ENCODE measurements around the gene SPOCK2.
"Not testable (repeated sequence)": the region's sequence is repeated elsewhere in the genome, so short reads cannot be mapped to it uniquely, and the experiment has no call there.

Gene SPOCK2, protein sequence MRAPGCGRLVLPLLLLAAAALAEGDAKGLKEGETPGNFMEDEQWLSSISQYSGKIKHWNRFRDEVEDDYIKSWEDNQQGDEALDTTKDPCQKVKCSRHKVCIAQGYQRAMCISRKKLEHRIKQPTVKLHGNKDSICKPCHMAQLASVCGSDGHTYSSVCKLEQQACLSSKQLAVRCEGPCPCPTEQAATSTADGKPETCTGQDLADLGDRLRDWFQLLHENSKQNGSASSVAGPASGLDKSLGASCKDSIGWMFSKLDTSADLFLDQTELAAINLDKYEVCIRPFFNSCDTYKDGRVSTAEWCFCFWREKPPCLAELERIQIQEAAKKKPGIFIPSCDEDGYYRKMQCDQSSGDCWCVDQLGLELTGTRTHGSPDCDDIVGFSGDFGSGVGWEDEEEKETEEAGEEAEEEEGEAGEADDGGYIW

GRCh38 chr10:72087969-72088888 lies at the start of gene SPOCK2:
Gene SPOCK2, minus strand, starts transcription at chr10:72088551. Its CDS starts 223 bp downstream, at chr10:72088328.
- Histone ChIP-seq H3K4me1 (ENCODE audit: control insufficient read depth, insufficient read depth, low read length) (peaks cover 18% of the 10 kb centered on the region), H3K27me3 (ENCODE audit: control insufficient read depth in 1 of 2, insufficient read depth in 2 of 2, low read length in 2 of 2) (peaks cover 21 to 36% of the 10 kb centered on the region in 2 donors), H3K27ac (ENCODE audit: low read length) (no peak within 1 kb of the TSS), H3K9me3 (ENCODE audit: control insufficient read depth in 2 of 2, low read length in 2 of 2) (no peaks in the 10 kb centered on the region), H3K9ac (ENCODE audit: low read length in 2 of 2) (no peak within 1 kb of the TSS), H3K36me3 (ENCODE audit: control insufficient read depth in 2 of 2, insufficient read depth in 2 of 2, low read length in 2 of 2) (peaks cover 0 to 4% of the 10 kb centered on the region in 2 donors), H3K4me3 (ENCODE audit: low read length in 2 of 2) (peak within 1 kb of the TSS; percentile 25 to 69)

GRCh38 chr10:72137583-72137982 lies 49.2 kb upstream of the SPOCK2 start:
- H3K27ac ChIP-seq (ENCODE audit: low read length): no peak overlapping the region
- H3K4me3 ChIP-seq (ENCODE audit: low read length in 2 of 2): no peak overlapping the region
- H3K27me3 ChIP-seq (ENCODE audit: control insufficient read depth in 1 of 2, insufficient read depth in 2 of 2, low read length in 2 of 2): no peaks in the 10 kb centered on the region
- no peak overlapping the region for H3K9ac ChIP-seq (ENCODE audit: low read length in 2 of 2)
- H3K4me1 ChIP-seq (ENCODE audit: control insufficient read depth, insufficient read depth, low read length): no peaks in the 10 kb centered on the region
- peaks cover 0 to 5% of the 10 kb centered on the region in 2 donors for H3K36me3 ChIP-seq (ENCODE audit: control insufficient read depth in 2 of 2, insufficient read depth in 2 of 2, low read length in 2 of 2)
- H3K9me3 ChIP-seq (ENCODE audit: control insufficient read depth in 2 of 2, low read length in 2 of 2): no peaks in the 10 kb centered on the region

DNA sequence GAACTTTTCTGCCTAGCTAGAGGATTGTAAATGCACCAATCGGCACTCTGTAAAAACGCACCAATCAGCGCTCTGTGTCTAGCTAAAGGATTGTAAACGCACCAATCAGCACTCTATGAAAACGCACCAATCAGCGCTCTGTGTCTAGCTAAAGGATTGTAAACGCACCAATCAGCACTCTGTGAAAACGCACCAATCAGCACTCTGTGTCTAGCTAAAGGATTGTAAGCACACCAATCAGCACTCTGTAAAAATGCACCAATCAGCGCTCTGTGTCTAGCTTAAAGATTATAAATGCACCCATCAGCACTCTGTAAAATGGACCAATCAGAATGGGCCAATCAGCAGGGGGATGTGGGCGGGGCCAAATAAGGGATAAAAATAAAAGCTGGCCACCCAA lies 47.9 kb upstream of the SPOCK2 start:
- H3K9me3 ChIP-seq (ENCODE audit: control insufficient read depth in 2 of 2, low read length in 2 of 2); H3K27ac ChIP-seq (ENCODE audit: low read length); H3K4me3 ChIP-seq (ENCODE audit: low read length in 2 of 2); H3K36me3 ChIP-seq (ENCODE audit: control insufficient read depth in 2 of 2, insufficient read depth in 2 of 2, low read length in 2 of 2); H3K9ac ChIP-seq (ENCODE audit: low read length in 2 of 2); H3K4me1 ChIP-seq (ENCODE audit: control insufficient read depth, insufficient read depth, low read length); H3K27me3 ChIP-seq (ENCODE audit: control insufficient read depth in 1 of 2, insufficient read depth in 2 of 2, low read length in 2 of 2): not testable (repeated sequence)

DNA sequence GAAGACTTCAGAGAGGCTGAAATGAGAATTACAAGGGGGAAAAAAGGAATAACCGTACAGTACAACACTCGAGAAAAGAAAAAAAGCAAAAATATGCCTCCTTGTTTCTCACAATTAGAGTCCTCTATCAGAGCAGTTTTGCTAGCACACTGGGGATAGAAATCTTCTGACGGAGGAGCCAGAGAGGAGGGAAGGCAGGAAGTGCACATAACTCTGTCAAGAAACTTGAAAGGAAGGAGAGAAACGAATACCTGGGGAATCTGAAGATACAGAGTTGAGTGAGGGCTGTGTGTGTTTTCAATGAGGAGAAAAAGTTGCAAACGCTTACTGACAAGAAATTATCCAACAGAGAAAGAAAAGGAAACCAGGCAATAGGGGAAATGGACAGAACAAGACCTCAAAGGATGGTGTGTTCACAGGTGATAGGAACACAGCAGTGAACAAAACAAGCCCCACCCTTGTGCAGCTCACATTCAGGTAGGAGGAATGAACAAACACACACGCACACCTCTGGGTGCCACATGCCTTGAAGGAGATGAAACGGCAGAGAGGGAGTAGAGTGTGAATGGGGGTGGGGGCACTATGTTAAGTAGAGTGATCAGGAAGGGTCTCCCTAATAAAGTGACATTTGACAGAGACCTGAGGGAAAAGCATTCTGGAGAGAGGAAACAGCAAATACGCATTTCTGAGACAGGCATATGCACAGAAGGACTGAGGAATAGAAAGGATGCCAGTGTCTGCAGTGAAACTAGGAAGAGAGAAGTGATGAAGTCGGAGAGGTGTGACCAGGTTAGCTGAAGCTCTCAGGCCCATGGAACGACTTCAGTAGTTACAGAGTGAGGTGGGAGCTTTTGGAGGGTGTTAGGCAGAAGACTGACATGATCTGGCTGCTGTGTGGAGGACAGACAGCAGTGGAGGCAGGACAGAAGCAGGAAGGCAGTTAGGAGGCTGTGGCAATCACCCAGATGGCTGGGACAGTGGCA lies 46.7 kb upstream of the SPOCK2 start:
- H3K27ac ChIP-seq (ENCODE audit: low read length): no peak overlapping the region
- H3K9me3 ChIP-seq (ENCODE audit: control insufficient read depth in 2 of 2, low read length in 2 of 2): no peaks in the 10 kb centered on the region
- no peaks in the 10 kb centered on the region for H3K27me3 ChIP-seq (ENCODE audit: control insufficient read depth in 1 of 2, insufficient read depth in 2 of 2, low read length in 2 of 2)
- no peaks in the 10 kb centered on the region for H3K4me1 ChIP-seq (ENCODE audit: control insufficient read depth, insufficient read depth, low read length)
- H3K4me3 ChIP-seq (ENCODE audit: low read length in 2 of 2): no peak overlapping the region
- peaks cover 0 to 7% of the 10 kb centered on the region in 2 donors for H3K36me3 ChIP-seq (ENCODE audit: control insufficient read depth in 2 of 2, insufficient read depth in 2 of 2, low read length in 2 of 2)
- H3K9ac ChIP-seq (ENCODE audit: low read length in 2 of 2): no peak overlapping the region

DNA sequence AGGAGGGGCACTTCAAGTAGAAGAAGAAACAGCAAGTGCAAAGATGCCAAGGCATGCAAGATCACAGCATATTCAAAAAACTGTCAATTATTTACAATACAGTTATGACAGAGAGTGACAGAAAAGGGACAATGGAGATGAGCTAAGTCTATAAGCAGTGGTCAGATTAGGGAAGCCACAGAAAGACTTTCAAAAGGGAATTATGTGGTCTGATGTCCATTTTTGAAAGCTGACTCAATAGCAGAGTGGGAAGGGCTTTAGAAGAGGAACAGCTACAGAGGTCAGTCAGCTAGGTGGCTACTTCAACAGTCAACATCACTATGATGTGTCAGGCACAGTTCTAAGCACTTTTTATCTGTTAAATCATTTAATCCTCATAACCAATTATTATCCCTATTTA lies 45.2 kb upstream of the SPOCK2 start:
- H3K9me3 ChIP-seq (ENCODE audit: control insufficient read depth in 2 of 2, low read length in 2 of 2): no peaks in the 10 kb centered on the region
- H3K36me3 ChIP-seq (ENCODE audit: control insufficient read depth in 2 of 2, insufficient read depth in 2 of 2, low read length in 2 of 2): peaks cover 0 to 7% of the 10 kb centered on the region in 2 donors
- H3K4me3 ChIP-seq (ENCODE audit: low read length in 2 of 2): no peak overlapping the region
- no peaks in the 10 kb centered on the region for H3K27me3 ChIP-seq (ENCODE audit: control insufficient read depth in 1 of 2, insufficient read depth in 2 of 2, low read length in 2 of 2)
- H3K27ac ChIP-seq (ENCODE audit: low read length): no peak overlapping the region
- H3K4me1 ChIP-seq (ENCODE audit: control insufficient read depth, insufficient read depth, low read length): no peaks in the 10 kb centered on the region
- H3K9ac ChIP-seq (ENCODE audit: low read length in 2 of 2): no peak overlapping the region

DNA sequence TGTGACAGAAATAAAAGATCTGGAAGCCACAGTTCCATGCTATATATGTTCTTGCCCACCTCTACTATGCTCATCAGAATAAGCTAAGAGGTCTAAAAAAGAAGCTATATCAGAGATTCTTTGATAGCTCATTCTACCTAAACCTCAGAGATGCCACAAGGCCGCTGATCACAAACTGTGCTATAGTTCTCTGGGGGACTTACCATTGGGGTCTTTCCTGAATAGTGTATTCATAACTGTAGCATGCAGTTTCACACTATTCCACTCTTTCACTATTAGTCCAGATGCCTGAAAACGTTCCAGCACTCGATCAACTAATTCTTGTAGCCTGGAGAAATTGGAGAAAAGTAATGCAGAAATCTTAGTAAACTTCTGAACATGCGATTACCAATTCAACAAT lies 44.5 kb upstream of the SPOCK2 start:
- no peaks in the 10 kb centered on the region for H3K27me3 ChIP-seq (ENCODE audit: control insufficient read depth in 1 of 2, insufficient read depth in 2 of 2, low read length in 2 of 2)
- no peaks in the 10 kb centered on the region for H3K9me3 ChIP-seq (ENCODE audit: control insufficient read depth in 2 of 2, low read length in 2 of 2)
- peaks cover 0 to 8% of the 10 kb centered on the region in 2 donors for H3K36me3 ChIP-seq (ENCODE audit: control insufficient read depth in 2 of 2, insufficient read depth in 2 of 2, low read length in 2 of 2)
- H3K27ac ChIP-seq (ENCODE audit: low read length): no peak overlapping the region
- H3K9ac ChIP-seq (ENCODE audit: low read length in 2 of 2): no peak overlapping the region
- no peak overlapping the region for H3K4me3 ChIP-seq (ENCODE audit: low read length in 2 of 2)
- H3K4me1 ChIP-seq (ENCODE audit: control insufficient read depth, insufficient read depth, low read length): no peaks in the 10 kb centered on the region

DNA sequence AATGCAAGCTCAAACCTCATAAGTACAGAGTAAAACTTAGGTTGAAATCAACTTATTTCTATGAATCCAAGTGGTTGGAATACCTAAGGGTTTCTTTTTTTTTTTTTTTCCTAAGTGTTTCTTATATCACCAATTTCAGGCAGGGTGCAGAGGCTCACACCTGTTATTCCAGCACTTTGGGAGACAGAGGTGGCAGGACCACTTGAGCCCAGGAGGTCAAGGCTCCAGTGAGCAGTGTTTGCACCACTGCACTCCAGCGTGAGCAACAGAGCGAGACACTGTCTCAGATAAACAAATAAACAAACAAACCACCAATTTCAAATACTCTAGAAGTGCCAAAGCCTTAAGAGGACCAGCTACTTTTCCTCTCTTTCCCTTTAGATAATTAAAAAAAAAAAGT lies 39.2 kb upstream of the SPOCK2 start:
- no peak overlapping the region for H3K27ac ChIP-seq (ENCODE audit: low read length)

DNA sequence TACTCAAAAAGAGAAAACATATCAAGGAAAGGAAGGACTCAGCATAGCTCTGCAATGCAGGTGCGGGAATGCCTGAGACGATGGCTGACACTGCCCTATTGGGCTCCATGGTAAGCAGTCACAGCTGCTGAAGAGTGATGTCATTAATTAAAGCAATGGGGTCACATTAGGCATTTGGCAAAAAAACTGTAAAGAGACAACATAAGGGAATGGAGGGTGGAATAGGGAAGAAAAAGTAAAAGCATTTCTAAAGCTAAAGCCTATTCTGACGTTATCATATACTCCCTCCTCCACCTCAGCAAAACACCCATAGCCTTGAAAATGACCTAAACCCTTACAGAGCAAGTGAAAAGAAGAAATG lies 38.5 kb upstream of the SPOCK2 start:
- no peak overlapping the region for H3K9ac ChIP-seq (ENCODE audit: low read length in 2 of 2)
- peaks cover 0 to 3% of the 10 kb centered on the region in 2 donors for H3K36me3 ChIP-seq (ENCODE audit: control insufficient read depth in 2 of 2, insufficient read depth in 2 of 2, low read length in 2 of 2)
- H3K9me3 ChIP-seq (ENCODE audit: control insufficient read depth in 2 of 2, low read length in 2 of 2): no peaks in the 10 kb centered on the region
- no peak overlapping the region for H3K4me3 ChIP-seq (ENCODE audit: low read length in 2 of 2)
- no peak overlapping the region for H3K27ac ChIP-seq (ENCODE audit: low read length)
- H3K27me3 ChIP-seq (ENCODE audit: control insufficient read depth in 1 of 2, insufficient read depth in 2 of 2, low read length in 2 of 2): no peaks in the 10 kb centered on the region
- H3K4me1 ChIP-seq (ENCODE audit: control insufficient read depth, insufficient read depth, low read length): no peaks in the 10 kb centered on the region

More for the DNA sequence above, 39.2 kb upstream of the SPOCK2 start:
- H3K4me1 ChIP-seq (ENCODE audit: control insufficient read depth, insufficient read depth, low read length): no peaks in the 10 kb centered on the region
- H3K9ac ChIP-seq (ENCODE audit: low read length in 2 of 2): no peak overlapping the region
- H3K27me3 ChIP-seq (ENCODE audit: control insufficient read depth in 1 of 2, insufficient read depth in 2 of 2, low read length in 2 of 2): no peaks in the 10 kb centered on the region
- no peaks in the 10 kb centered on the region for H3K9me3 ChIP-seq (ENCODE audit: control insufficient read depth in 2 of 2, low read length in 2 of 2)
- H3K4me3 ChIP-seq (ENCODE audit: low read length in 2 of 2): no peak overlapping the region
- H3K36me3 ChIP-seq (ENCODE audit: control insufficient read depth in 2 of 2, insufficient read depth in 2 of 2, low read length in 2 of 2): peaks cover 0 to 4% of the 10 kb centered on the region in 2 donors

DNA sequence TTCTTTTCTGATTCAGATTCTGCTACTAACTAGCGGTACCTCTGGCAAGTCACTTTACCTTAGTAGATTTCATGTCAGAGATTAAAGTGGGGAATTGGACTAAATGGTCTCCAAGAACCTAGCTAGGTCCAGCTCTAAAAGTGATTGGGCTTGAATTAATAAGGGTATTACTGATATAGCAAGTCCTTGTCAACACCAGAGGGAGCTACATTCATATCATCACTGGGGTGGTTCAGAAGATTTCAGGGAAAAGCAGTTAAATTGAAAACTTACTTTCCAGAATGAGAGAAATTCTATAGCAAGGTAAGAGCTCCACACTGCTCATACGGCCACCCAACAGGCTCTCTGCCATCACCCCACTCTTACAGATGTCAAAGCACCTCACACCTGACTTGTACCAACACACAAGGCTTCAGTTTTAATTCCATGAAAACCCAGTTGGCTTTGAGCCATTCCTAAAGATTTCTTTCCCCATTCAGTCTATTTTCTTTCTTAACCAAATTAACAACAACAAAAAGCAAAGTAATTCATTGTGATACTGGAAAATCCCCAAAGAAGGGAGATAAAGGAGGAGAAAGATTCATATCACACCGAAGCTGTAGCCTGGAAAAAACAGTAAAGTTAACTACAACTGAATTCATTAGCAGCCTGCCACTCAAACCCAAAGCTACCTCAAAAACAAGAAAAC lies 38.0 kb upstream of the SPOCK2 start:
- H3K9ac ChIP-seq (ENCODE audit: low read length in 2 of 2): no peak overlapping the region
- H3K4me3 ChIP-seq (ENCODE audit: low read length in 2 of 2): no peak overlapping the region
- no peaks in the 10 kb centered on the region for H3K27me3 ChIP-seq (ENCODE audit: control insufficient read depth in 1 of 2, insufficient read depth in 2 of 2, low read length in 2 of 2)

More for the DNA sequence above, 38.0 kb upstream of the SPOCK2 start:
- H3K27ac ChIP-seq (ENCODE audit: low read length): no peak overlapping the region
- no peaks in the 10 kb centered on the region for H3K9me3 ChIP-seq (ENCODE audit: control insufficient read depth in 2 of 2, low read length in 2 of 2)
- H3K36me3 ChIP-seq (ENCODE audit: control insufficient read depth in 2 of 2, insufficient read depth in 2 of 2, low read length in 2 of 2): peaks cover 0 to 3% of the 10 kb centered on the region in 2 donors
- H3K4me1 ChIP-seq (ENCODE audit: control insufficient read depth, insufficient read depth, low read length): no peaks in the 10 kb centered on the region
